Tibial artery (tissue), 4 donors: ENCODE results near the gene PRR18.
A peak's percentile ranks its signal among the peaks of the same experiment; 100 is the strongest.

Source experiments
- DNase-seq, 2 donors: peaks; one replicate each; pipeline ENCODE4 v3.0.0-alpha.2; 2019
- H3K27ac ChIP-seq, 2 donors: fragments of 200-600 bp; sonication (generic) in 1 of 2; 1 replicate in 1 of 2; 2 replicates in 1 of 2; pipeline ENCODE4 v1.5.1; 2018 to 2019; ENCODE audit warnings: mild to moderate bottlenecking in 1 of 2
- H3K27me3 ChIP-seq, 2 donors: fragments of 200-600 bp; sonication (generic) in 1 of 2; one replicate each; pipeline versions ENCODE4 v1.5.1 to v1.6.0; 2016 to 2019
- H3K36me3 ChIP-seq, 3 donors: fragments of 200-600 bp; sonication (generic) in 2 of 3; one replicate each; pipeline ENCODE4 v1.5.1; 2016 to 2019; ENCODE audit warnings: mild to moderate bottlenecking in 2 of 3
- H3K4me1 ChIP-seq, 4 donors: fragments of 200-600 bp; sonication (generic) in 2 of 4; 1 replicate in 3 of 4; 2 replicates in 1 of 4; pipeline ENCODE4 v1.5.1; 2016 to 2019
- H3K4me3 ChIP-seq, 2 donors: fragments of 200-600 bp; sonication (generic) in 1 of 2; 1 replicate in 1 of 2; 2 replicates in 1 of 2; pipeline ENCODE4 v1.5.1; 2018 to 2019; ENCODE audit warnings: mild to moderate bottlenecking in 2 of 2
- H3K9me3 ChIP-seq, 3 donors: fragments of 200-600 bp; sonication (generic) in 1 of 3; one replicate each; pipeline ENCODE4 v1.5.1; 2016 to 2019
- intact Hi-C: fragments of 100-400 bp; cut with DNase I; formaldehyde crosslinking; loops from one replicate; pipeline ENCODE4 v1.15.0; 2023; ENCODE audit warnings: low total_unique reads
- TF ChIP-seq, protein P1 (sequence below), 2 experiments: fragments of 200-600 bp in 1 of 2; fragments of 450-650 bp in 1 of 2; IDR thresholded peaks; one replicate each; pipeline ENCODE4 v1.5.1; 2017 to 2019; ENCODE audit warnings: antibody characterized with exemption in 2 of 2, mild to moderate bottlenecking in 1 of 2, moderate library complexity in 1 of 2

PRR18 gene

DNA sequence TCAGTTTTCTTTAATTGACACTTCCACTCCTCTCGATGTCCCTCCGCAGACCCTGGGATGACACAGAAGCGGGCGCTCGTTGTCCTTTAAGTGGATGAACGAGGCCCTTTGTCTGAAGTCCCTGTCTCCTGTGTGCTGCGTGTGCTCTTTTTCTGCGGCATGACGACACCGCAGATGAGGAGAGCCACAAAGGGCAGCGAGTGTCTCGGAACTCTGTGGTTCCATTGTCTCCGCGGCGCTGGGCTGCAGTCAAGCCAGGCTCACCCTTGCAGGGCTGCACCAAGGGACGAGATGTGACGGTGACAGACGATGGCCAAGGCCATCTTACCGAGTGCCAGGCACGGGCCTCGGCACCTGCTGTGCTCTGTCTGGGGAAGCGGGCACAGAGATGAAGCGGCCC lies 10.6 kb downstream of the PRR18 start:
- H3K27ac ChIP-seq: no peak overlapping the region
- no peak for DNase-seq
- H3K9me3 ChIP-seq: no peaks in the 10 kb centered on the region
- no peak overlapping the region for H3K4me3 ChIP-seq
- H3K27me3 ChIP-seq: peaks cover 0 to 31% of the 10 kb centered on the region in 2 donors
- intact Hi-C loops: no loop called here
- no peaks in the 10 kb centered on the region for H3K36me3 ChIP-seq
- TF ChIP-seq, protein P1, sequence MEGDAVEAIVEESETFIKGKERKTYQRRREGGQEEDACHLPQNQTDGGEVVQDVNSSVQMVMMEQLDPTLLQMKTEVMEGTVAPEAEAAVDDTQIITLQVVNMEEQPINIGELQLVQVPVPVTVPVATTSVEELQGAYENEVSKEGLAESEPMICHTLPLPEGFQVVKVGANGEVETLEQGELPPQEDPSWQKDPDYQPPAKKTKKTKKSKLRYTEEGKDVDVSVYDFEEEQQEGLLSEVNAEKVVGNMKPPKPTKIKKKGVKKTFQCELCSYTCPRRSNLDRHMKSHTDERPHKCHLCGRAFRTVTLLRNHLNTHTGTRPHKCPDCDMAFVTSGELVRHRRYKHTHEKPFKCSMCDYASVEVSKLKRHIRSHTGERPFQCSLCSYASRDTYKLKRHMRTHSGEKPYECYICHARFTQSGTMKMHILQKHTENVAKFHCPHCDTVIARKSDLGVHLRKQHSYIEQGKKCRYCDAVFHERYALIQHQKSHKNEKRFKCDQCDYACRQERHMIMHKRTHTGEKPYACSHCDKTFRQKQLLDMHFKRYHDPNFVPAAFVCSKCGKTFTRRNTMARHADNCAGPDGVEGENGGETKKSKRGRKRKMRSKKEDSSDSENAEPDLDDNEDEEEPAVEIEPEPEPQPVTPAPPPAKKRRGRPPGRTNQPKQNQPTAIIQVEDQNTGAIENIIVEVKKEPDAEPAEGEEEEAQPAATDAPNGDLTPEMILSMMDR (IDR thresholded peaks at IDR 0.05): no peak
- H3K4me1 ChIP-seq: no peaks in the 10 kb centered on the region

DNA sequence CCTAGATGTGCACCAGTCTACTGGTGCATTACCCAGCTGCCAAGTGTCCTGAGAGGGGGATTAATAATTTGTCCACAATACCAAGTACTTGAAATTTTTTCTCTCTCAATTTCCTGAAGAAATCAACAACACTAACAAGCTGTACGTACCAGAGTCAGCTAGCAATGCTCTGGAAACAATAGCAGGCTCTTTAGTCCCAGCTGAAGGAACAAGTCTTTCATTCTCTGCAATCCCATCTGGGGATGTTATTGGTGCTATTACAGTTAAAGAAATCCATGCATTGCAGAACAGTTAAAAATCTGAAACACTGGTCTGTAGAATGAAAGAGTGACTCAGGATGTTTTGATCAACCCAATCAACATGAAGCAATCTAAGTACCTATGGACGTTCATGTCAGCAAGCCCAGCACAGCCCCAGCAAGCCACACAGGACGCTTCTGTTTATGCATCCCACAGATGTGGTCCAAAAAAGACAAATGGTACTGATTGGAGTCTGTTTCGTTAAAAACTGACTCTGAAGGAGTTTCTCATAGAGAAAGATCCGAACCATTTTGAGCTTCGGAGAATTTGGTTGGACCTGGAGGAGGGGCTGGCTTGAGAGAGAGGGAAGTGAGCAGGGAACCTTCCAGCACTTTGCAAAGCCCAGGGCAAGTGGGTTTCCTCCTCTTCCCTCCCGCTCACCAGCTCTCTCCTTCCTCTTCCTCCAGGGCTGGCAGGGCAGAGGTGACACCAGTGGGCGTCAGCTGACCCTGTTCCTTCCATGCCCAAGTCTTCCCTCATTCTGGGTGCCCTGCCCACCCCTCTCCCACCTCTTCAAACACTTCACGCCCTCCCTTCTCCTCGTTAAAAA lies 11.9 kb downstream of the PRR18 start:
- intact Hi-C loops: no loop called here
- H3K27ac ChIP-seq: no peak overlapping the region
- H3K36me3 ChIP-seq: no peaks in the 10 kb centered on the region
- peaks cover 0 to 24% of the 10 kb centered on the region in 2 donors for H3K27me3 ChIP-seq
- no peak for DNase-seq
- TF ChIP-seq, protein P1 (IDR thresholded peaks at IDR 0.05): no peak
- no peaks in the 10 kb centered on the region for H3K9me3 ChIP-seq
- H3K4me1 ChIP-seq: no peaks in the 10 kb centered on the region
- H3K4me3 ChIP-seq: no peak overlapping the region

GRCh38 chr6:166293731-166294584 lies 14.2 kb downstream of the PRR18 start:
- intact Hi-C loops: no loop called here
- no peak overlapping the region for H3K4me3 ChIP-seq
- TF ChIP-seq, protein P1 (IDR thresholded peaks at IDR 0.05): no peak
- no peaks in the 10 kb centered on the region for H3K36me3 ChIP-seq
- H3K27ac ChIP-seq: no peak overlapping the region
- H3K27me3 ChIP-seq: peaks cover 0 to 19% of the 10 kb centered on the region in 2 donors
- no peak for DNase-seq
- no peaks in the 10 kb centered on the region for H3K4me1 ChIP-seq
- no peaks in the 10 kb centered on the region for H3K9me3 ChIP-seq

DNA sequence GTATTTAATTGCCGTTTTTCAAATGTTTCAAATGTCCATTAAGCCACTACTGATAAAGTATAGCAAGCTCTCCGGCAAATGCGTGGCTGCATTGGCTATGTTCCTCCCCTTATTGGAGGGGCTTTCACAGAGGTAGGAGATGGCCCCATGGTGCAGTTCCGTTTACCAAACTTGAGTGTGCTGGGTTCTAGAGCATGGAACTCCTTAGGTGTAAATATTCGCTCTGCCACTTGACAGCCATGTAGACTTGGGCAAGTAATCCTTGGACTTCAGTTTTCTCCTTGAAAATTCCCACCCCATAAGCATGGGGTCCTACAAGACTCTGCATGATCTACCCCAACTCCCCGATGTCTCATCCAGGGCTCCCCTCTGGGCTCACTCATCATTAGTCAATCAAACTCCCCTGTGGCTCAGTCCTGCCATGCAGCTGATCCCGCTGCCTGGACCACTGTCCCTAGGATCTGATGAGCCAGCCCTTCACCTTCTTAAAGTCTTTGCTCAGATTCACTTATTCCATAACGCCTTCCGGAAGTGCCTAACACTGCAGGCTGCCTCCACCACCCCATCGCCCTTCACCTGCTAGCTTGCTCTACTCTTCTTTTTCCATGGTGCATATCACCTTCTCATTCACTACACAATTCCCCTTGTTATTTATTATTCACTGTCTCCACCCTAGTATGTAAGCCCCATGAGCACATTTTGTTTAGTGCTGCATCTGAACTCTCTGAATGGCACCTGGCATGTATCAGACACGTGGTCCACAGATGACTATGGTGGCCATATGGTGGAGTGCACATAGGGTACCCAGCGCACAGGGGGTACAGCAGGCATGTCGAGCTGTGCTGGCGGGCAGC lies 18.8 kb downstream of the PRR18 start:
- TF ChIP-seq, protein P1 (IDR thresholded peaks at IDR 0.05): no peak
- H3K36me3 ChIP-seq: no peaks in the 10 kb centered on the region
- H3K27ac ChIP-seq: no peak overlapping the region
- intact Hi-C loops: no loop called here
- H3K4me3 ChIP-seq: no peak overlapping the region
- no peak for DNase-seq
- no peaks in the 10 kb centered on the region for H3K9me3 ChIP-seq
- peaks cover 0 to 10% of the 10 kb centered on the region in 2 donors for H3K27me3 ChIP-seq
- no peaks in the 10 kb centered on the region for H3K4me1 ChIP-seq

DNA sequence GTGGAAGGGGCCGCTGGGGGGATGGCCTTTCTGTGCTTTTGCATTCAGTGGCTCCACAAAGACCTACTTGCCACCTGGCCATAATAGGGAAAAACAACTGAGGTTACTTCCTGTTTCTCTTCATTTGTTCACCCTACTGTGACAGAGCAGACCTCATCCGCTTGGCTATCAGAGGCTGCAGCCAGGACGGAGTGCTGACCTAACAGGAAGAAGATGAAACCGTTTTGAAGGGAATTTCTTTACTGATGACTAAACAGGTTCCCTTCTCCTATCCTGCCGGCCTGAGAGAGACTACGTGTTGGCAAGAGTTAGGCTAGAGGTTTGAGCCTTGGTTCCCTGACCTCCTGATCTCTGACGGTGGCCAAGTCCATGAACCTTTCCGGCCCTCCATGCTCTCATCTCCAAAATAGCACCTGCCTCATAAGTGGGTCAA lies 21.3 kb downstream of the PRR18 start:
- intact Hi-C loops: no loop called here
- DNase-seq: peak in 1 of 2 donors; percentile 42

More for the DNA sequence above, 21.3 kb downstream of the PRR18 start:
- Histone ChIP-seq H3K4me1 (no peaks in the 10 kb centered on the region), H3K36me3 (no peaks in the 10 kb centered on the region), H3K27me3 (peaks cover 0 to 19% of the 10 kb centered on the region in 2 donors), H3K9me3 (no peaks in the 10 kb centered on the region), H3K27ac (no peak overlapping the region), H3K4me3 (no peak overlapping the region)
- TF ChIP-seq, protein P1 (IDR thresholded peaks at IDR 0.05): no peak
